ENCODE measurements around the gene KCNH8.
"Not testable (repeated sequence)": the region's sequence is repeated elsewhere in the genome, so short reads cannot be mapped to it uniquely, and the experiment has no call there.

The KCNH8 gene

GRCh38 chr3:19216669-19217337 is 68.5 kb downstream of the KCNH8 start:
- Histone ChIP-seq H3K27me3 (ENCODE audit: control insufficient read depth, insufficient read depth, low read length, poor library complexity, severe bottlenecking) (no peaks in the 10 kb centered on the region), H3K27ac (ENCODE audit: insufficient read depth, low read depth, low read length, poor library complexity, severe bottlenecking) (no peak overlapping the region), H3K4me1 (ENCODE audit: control insufficient read depth, insufficient read depth, low read length) (no peaks in the 10 kb centered on the region), H3K9me3 (ENCODE audit: control insufficient read depth, low read length) (no peaks in the 10 kb centered on the region), H3K36me3 (ENCODE audit: control insufficient read depth, insufficient read depth, low read length) (no peaks in the 10 kb centered on the region), H3K4me3 (ENCODE audit: insufficient read depth, low read depth, low read length) (no peak overlapping the region)
- 92 to 95% methylated on average over 5 to 6 of the region's 6 CpGs for WGBS, 2 experiments

- no peaks in the 10 kb centered on the region for H3K36me3 ChIP-seq (ENCODE audit: control insufficient read depth, insufficient read depth, low read length)
- no peaks in the 10 kb centered on the region for H3K27me3 ChIP-seq (ENCODE audit: control insufficient read depth, insufficient read depth, low read length, poor library complexity, severe bottlenecking)
- no peaks in the 10 kb centered on the region for H3K9me3 ChIP-seq (ENCODE audit: control insufficient read depth, low read length)
- WGBS, 2 experiments, result 76 to 77% methylated on average over 1 of the region's 1 CpG
- no peak overlapping the region for H3K4me3 ChIP-seq (ENCODE audit: insufficient read depth, low read depth, low read length)
- no peak overlapping the region for H3K27ac ChIP-seq (ENCODE audit: insufficient read depth, low read depth, low read length, poor library complexity, severe bottlenecking)
- no peaks in the 10 kb centered on the region for H3K4me1 ChIP-seq (ENCODE audit: control insufficient read depth, insufficient read depth, low read length)
Measured at GRCh38 chr3:19220311-19220710, 72.0 kb downstream of the KCNH8 start.

- Histone ChIP-seq H3K36me3 (ENCODE audit: control insufficient read depth, insufficient read depth, low read length) (no peaks in the 10 kb centered on the region), H3K27ac (ENCODE audit: insufficient read depth, low read depth, low read length, poor library complexity, severe bottlenecking) (no peak overlapping the region), H3K9me3 (ENCODE audit: control insufficient read depth, low read length) (no peaks in the 10 kb centered on the region), H3K27me3 (ENCODE audit: control insufficient read depth, insufficient read depth, low read length, poor library complexity, severe bottlenecking) (no peaks in the 10 kb centered on the region), H3K4me1 (ENCODE audit: control insufficient read depth, insufficient read depth, low read length) (peaks cover under 1% of the 10 kb centered on the region), H3K4me3 (ENCODE audit: insufficient read depth, low read depth, low read length) (no peak overlapping the region)
- 75 to 78% methylated on average over 2 of the region's 2 CpGs for WGBS, 2 experiments
Measured at GRCh38 chr3:19221081-19221480, 72.8 kb downstream of the KCNH8 start.

- 46 to 51% methylated on average over 2 of the region's 2 CpGs for WGBS, 2 experiments
- H3K36me3 ChIP-seq (ENCODE audit: control insufficient read depth, insufficient read depth, low read length), result no peaks in the 10 kb centered on the region
- no peak overlapping the region for H3K4me3 ChIP-seq (ENCODE audit: insufficient read depth, low read depth, low read length)
Measured at GRCh38 chr3:19226479-19226878, 78.2 kb downstream of the KCNH8 start.

GRCh38 chr3:19228167-19228566 is 79.9 kb downstream of the KCNH8 start:
- no peak overlapping the region for H3K27ac ChIP-seq (ENCODE audit: insufficient read depth, low read depth, low read length, poor library complexity, severe bottlenecking)
- H3K9me3 ChIP-seq (ENCODE audit: control insufficient read depth, low read length), result no peaks in the 10 kb centered on the region
- H3K36me3 ChIP-seq (ENCODE audit: control insufficient read depth, insufficient read depth, low read length), result no peaks in the 10 kb centered on the region
- 88 to 100% methylated on average over 1 to 2 of the region's 3 CpGs for WGBS, 2 experiments
- no peaks in the 10 kb centered on the region for H3K27me3 ChIP-seq (ENCODE audit: control insufficient read depth, insufficient read depth, low read length, poor library complexity, severe bottlenecking)
- peaks cover 12% of the 10 kb centered on the region for H3K4me1 ChIP-seq (ENCODE audit: control insufficient read depth, insufficient read depth, low read length)
- no peak overlapping the region for H3K4me3 ChIP-seq (ENCODE audit: insufficient read depth, low read depth, low read length)

More at GRCh38 chr3:19226479-19226878, 78.2 kb downstream of the KCNH8 start:
- Histone ChIP-seq H3K27ac (ENCODE audit: insufficient read depth, low read depth, low read length, poor library complexity, severe bottlenecking) (no peak overlapping the region), H3K9me3 (ENCODE audit: control insufficient read depth, low read length) (no peaks in the 10 kb centered on the region), H3K4me1 (ENCODE audit: control insufficient read depth, insufficient read depth, low read length) (peaks cover 12% of the 10 kb centered on the region), H3K27me3 (ENCODE audit: control insufficient read depth, insufficient read depth, low read length, poor library complexity, severe bottlenecking) (no peaks in the 10 kb centered on the region)

- WGBS, 2 experiments, result 93 to 97% methylated on average over 1 of the region's 1 CpG
- Histone ChIP-seq H3K4me1 (ENCODE audit: control insufficient read depth, insufficient read depth, low read length) (peaks cover 12% of the 10 kb centered on the region), H3K4me3 (ENCODE audit: insufficient read depth, low read depth, low read length) (no peak overlapping the region), H3K36me3 (ENCODE audit: control insufficient read depth, insufficient read depth, low read length) (no peaks in the 10 kb centered on the region), H3K9me3 (ENCODE audit: control insufficient read depth, low read length) (no peaks in the 10 kb centered on the region), H3K27me3 (ENCODE audit: control insufficient read depth, insufficient read depth, low read length, poor library complexity, severe bottlenecking) (no peaks in the 10 kb centered on the region), H3K27ac (ENCODE audit: insufficient read depth, low read depth, low read length, poor library complexity, severe bottlenecking) (no peak overlapping the region)
Measured at GRCh38 chr3:19229086-19229485, 80.8 kb downstream of the KCNH8 start.

GRCh38 chr3:19229881-19230280 is 81.6 kb downstream of the KCNH8 start:
- H3K27ac ChIP-seq (ENCODE audit: insufficient read depth, low read depth, low read length, poor library complexity, severe bottlenecking); H3K9me3 ChIP-seq (ENCODE audit: control insufficient read depth, low read length); H3K4me3 ChIP-seq (ENCODE audit: insufficient read depth, low read depth, low read length); H3K36me3 ChIP-seq (ENCODE audit: control insufficient read depth, insufficient read depth, low read length); H3K27me3 ChIP-seq (ENCODE audit: control insufficient read depth, insufficient read depth, low read length, poor library complexity, severe bottlenecking): not testable (repeated sequence)
- WGBS, 2 experiments, result 89 to 95% methylated on average over 3 of the region's 3 CpGs
- peaks cover 12% of the 10 kb centered on the region for H3K4me1 ChIP-seq (ENCODE audit: control insufficient read depth, insufficient read depth, low read length)

- WGBS, 2 experiments, result 94 to 98% methylated on average over 3 to 4 of the region's 4 CpGs
- Histone ChIP-seq H3K4me3 (ENCODE audit: insufficient read depth, low read depth, low read length) (no peak overlapping the region), H3K27me3 (ENCODE audit: control insufficient read depth, insufficient read depth, low read length, poor library complexity, severe bottlenecking) (no peaks in the 10 kb centered on the region), H3K4me1 (ENCODE audit: control insufficient read depth, insufficient read depth, low read length) (peaks cover 2% of the 10 kb centered on the region), H3K27ac (ENCODE audit: insufficient read depth, low read depth, low read length, poor library complexity, severe bottlenecking) (no peak overlapping the region), H3K36me3 (ENCODE audit: control insufficient read depth, insufficient read depth, low read length) (no peaks in the 10 kb centered on the region), H3K9me3 (ENCODE audit: control insufficient read depth, low read length) (no peaks in the 10 kb centered on the region)
Measured at GRCh38 chr3:19231792-19232461, 83.6 kb downstream of the KCNH8 start.

- Histone ChIP-seq H3K27me3 (ENCODE audit: control insufficient read depth, insufficient read depth, low read length, poor library complexity, severe bottlenecking) (no peaks in the 10 kb centered on the region), H3K27ac (ENCODE audit: insufficient read depth, low read depth, low read length, poor library complexity, severe bottlenecking) (no peak overlapping the region), H3K9me3 (ENCODE audit: control insufficient read depth, low read length) (no peaks in the 10 kb centered on the region), H3K4me1 (ENCODE audit: control insufficient read depth, insufficient read depth, low read length) (no peaks in the 10 kb centered on the region), H3K4me3 (ENCODE audit: insufficient read depth, low read depth, low read length) (no peak overlapping the region), H3K36me3 (ENCODE audit: control insufficient read depth, insufficient read depth, low read length) (no peaks in the 10 kb centered on the region)
- WGBS, 2 experiments, result 89 to 94% methylated on average over 2 of the region's 2 CpGs
Measured at GRCh38 chr3:19232566-19232965, 84.3 kb downstream of the KCNH8 start.

- H3K4me3 ChIP-seq (ENCODE audit: insufficient read depth, low read depth, low read length); H3K27ac ChIP-seq (ENCODE audit: insufficient read depth, low read depth, low read length, poor library complexity, severe bottlenecking); H3K4me1 ChIP-seq (ENCODE audit: control insufficient read depth, insufficient read depth, low read length); H3K27me3 ChIP-seq (ENCODE audit: control insufficient read depth, insufficient read depth, low read length, poor library complexity, severe bottlenecking); H3K36me3 ChIP-seq (ENCODE audit: control insufficient read depth, insufficient read depth, low read length); H3K9me3 ChIP-seq (ENCODE audit: control insufficient read depth, low read length): not testable (repeated sequence)
- WGBS, 2 experiments, result 94 to 95% methylated on average over 53 of the region's 53 CpGs
Measured at GRCh38 chr3:19233882-19234784, 85.8 kb downstream of the KCNH8 start.

Data from ectodermal cell (in vitro differentiated cells).